HUES64 (cell line): ENCODE results near the gene KCNMB2.
"Not testable (repeated sequence)": the region's sequence is repeated elsewhere in the genome, so short reads cannot be mapped to it uniquely, and the experiment has no call there.

Source experiments
- H3K27ac ChIP-seq: 2 replicates; pipeline ENCODE4 v1.7.0; 2013; ENCODE audit warnings: low read depth, low read length, inconsistent platforms
- H3K27me3 ChIP-seq: 2 replicates; pipeline ENCODE4 v1.6.1; 2013; ENCODE audit warnings: mild to moderate bottlenecking, low read length; ENCODE audit not compliant: insufficient read depth
- H3K36me3 ChIP-seq: 2 replicates; pipeline ENCODE4 v1.6.1; 2013; ENCODE audit warnings: mild to moderate bottlenecking, low read length; ENCODE audit not compliant: insufficient read depth
- H3K4me1 ChIP-seq: 2 replicates; pipeline ENCODE4 v1.6.1; 2013; ENCODE audit warnings: mild to moderate bottlenecking, low read length, moderate library complexity; ENCODE audit not compliant: insufficient read depth
- H3K4me3 ChIP-seq: 2 replicates; pipeline ENCODE4 v1.5.1; 2013; ENCODE audit warnings: mild to moderate bottlenecking, low read length, moderate library complexity
- H3K9ac ChIP-seq: 2 replicates; pipeline ENCODE4 v1.6.1; 2013; ENCODE audit warnings: mild to moderate bottlenecking, low read depth, low read length
- H3K9me3 ChIP-seq: 2 replicates; pipeline ENCODE4 v1.6.1; 2013; ENCODE audit warnings: low read depth, low read length; ENCODE audit not compliant: insufficient read depth
- WGBS: fragments of 150-250, 120-280 bp; methylation state at CpG from one replicate; pipeline ENCODE4 v1.1.7; 2013; ENCODE audit warnings: missing lambda C conversion rate; 5-methylcytosine and 5-hydroxymethylcytosine counted together

KCNMB2 gene

DNA sequence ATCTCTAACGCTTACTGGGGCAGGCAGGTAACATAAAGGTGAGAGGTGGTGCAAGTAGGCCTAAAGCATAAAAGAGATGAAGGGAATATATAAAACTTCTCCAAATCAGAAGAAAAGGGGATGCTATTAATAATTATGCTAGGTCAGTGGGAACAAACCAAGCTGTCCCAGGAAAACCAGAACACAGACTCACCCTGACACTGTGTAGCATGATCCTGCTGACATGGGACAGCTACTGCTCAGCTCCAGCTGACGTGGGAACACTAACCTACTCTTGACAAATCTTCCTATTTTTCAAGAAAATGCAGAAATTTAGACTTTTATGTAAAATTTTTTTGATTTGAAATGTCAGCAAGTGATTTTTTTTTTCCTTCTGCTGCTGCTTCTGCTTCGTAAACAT lies 203.5 kb downstream of the KCNMB2 start:
- Histone ChIP-seq H3K9me3 (no peaks in the 10 kb centered on the region), H3K4me3 (no peak overlapping the region), H3K27ac (no peak overlapping the region), H3K4me1 (no peaks in the 10 kb centered on the region), H3K36me3 (no peaks in the 10 kb centered on the region), H3K9ac (no peak overlapping the region), H3K27me3 (no peaks in the 10 kb centered on the region)
- WGBS, result 87% methylated on average over 3 of the region's 3 CpGs

DNA sequence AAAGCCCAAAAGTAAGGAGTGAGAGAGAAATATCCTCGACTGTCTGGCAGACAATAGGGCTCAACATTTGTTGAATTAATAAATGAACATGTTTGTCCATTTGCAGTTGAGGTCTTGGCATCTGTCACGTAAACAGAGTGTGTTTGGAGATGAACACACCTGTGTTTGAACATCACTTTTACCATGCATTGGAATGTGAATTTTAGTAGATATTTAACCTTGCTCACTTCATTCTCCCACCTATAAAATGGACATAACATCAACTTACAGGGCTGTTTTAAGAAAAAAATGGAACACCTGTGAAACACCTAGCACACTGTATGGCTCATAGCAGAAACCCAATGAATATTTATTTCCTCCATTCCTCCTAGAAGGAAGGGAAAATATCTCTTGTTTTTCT lies 204.8 kb downstream of the KCNMB2 start:
- no peak overlapping the region for H3K27ac ChIP-seq
- H3K36me3 ChIP-seq, result no peaks in the 10 kb centered on the region
- no peaks in the 10 kb centered on the region for H3K9me3 ChIP-seq
- H3K27me3 ChIP-seq, result no peaks in the 10 kb centered on the region
- H3K4me3 ChIP-seq, result no peak overlapping the region
- 89% methylated on average over 2 of the region's 2 CpGs for WGBS
- H3K4me1 ChIP-seq, result no peaks in the 10 kb centered on the region
- no peak overlapping the region for H3K9ac ChIP-seq

DNA sequence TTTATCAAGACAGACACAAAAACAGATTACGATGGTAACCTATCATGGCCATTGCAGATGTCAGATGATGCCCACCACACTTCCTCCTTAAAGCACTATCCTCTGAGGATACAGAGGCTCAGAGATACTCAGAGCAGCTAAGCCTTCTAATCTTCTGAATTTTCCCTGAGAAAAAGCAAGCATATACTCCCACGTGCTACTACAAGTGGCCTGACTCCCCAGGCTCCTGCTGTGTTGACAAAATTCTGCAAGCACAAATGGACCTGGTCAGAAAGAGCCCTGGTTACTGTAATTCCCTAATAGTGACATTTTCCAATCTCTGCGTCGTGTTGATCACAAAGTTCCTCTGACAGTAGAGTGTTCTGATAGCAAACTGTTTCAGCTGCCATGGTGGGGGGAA lies 207.1 kb downstream of the KCNMB2 start:
- no peaks in the 10 kb centered on the region for H3K9me3 ChIP-seq
- H3K4me1 ChIP-seq, result no peaks in the 10 kb centered on the region
- H3K27me3 ChIP-seq, result no peaks in the 10 kb centered on the region
- H3K27ac ChIP-seq, result no peak overlapping the region
- H3K9ac ChIP-seq, result no peak overlapping the region
- WGBS, result 90% methylated on average over 4 of the region's 4 CpGs
- H3K4me3 ChIP-seq, result no peak overlapping the region
- H3K36me3 ChIP-seq, result no peaks in the 10 kb centered on the region

DNA sequence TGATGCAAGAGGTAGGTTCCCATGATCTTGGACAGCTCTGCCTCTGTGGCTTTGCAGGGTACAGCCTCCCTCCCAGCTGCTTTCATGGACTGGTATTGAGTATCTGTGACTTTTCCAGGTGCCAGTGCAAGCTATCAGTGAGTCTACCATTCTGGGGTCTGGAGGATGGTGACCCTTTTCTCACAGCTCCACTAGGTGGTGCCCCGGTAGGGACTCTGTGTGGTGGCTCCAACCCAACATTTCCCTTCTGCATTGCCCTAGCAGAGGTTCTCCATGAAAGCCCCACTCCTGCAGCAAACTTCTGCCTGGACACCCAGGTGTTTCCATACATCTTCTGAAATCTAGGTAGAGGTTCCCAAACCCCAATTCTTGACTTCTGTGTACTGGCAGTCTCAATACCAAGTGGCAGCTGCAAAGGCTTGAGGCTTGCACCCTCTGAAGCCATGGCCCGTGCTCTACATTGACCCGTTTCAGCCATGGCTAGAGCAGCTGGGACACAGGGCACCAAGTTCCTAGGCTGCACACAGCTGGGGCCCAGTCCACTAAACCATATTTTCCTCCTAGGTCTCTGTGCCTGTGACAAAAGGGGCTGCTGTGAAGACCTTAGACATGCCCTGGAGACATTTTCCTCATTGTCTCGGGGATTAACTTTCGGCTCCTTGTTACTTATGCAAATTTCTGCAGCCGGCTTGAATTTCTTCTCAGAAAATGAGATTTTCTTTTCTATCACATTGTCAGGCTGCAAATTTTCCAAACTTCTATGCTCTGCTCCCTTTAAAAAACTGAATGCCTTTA lies 209.8 kb downstream of the KCNMB2 start:
- not testable (repeated sequence) for H3K27me3 ChIP-seq, H3K4me1 ChIP-seq, H3K9ac ChIP-seq, H3K4me3 ChIP-seq, H3K9me3 ChIP-seq, H3K36me3 ChIP-seq, H3K27ac ChIP-seq
- 81% methylated on average over 6 of the region's 6 CpGs for WGBS

DNA sequence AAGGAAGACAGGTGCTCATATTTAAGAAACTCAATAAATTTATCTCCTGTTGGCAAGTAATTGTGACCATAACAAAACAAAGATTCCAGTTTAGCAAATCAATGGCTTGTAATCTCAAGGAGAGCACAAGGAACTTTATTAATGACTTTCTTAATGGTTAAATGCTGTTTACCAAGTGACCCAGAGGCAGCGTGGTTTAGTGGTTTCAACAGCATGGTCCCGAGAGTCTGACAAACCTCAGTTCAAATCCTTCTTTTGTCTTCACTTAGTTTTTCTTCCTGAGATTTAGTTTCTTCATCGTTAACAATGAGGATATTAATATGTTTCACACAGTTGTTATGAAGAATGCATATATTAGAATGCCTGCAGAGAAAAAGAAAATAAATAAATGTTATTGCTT lies 212.6 kb downstream of the KCNMB2 start:
- H3K9ac ChIP-seq, result no peak overlapping the region
- WGBS, result 97% methylated on average over 2 of the region's 3 CpGs
- H3K4me3 ChIP-seq, result no peak overlapping the region
- no peaks in the 10 kb centered on the region for H3K27me3 ChIP-seq
- H3K9me3 ChIP-seq, result no peaks in the 10 kb centered on the region
- no peak overlapping the region for H3K27ac ChIP-seq
- no peaks in the 10 kb centered on the region for H3K4me1 ChIP-seq
- no peaks in the 10 kb centered on the region for H3K36me3 ChIP-seq

DNA sequence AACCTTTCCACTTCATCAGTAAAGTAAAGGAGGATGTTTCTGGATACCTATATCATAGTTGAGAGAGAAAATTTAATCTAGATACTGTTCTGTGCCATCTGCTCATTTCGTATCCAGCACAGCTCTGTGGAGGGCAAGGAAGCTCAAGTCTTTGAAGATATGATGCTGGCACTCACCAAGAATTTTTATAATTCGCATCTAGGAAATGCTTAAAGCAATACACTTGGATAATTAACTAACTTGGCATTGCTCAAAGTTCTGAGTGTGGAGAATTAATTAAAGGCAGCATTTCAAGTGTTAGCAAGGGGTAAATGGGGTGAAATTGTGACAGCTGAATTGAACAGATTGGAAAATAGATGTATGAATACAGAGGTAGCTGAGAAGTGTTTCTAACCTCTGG lies 213.2 kb downstream of the KCNMB2 start:
- no peaks in the 10 kb centered on the region for H3K4me1 ChIP-seq
- H3K27ac ChIP-seq, result no peak overlapping the region
- H3K9ac ChIP-seq, result no peak overlapping the region
- WGBS, result 98% methylated on average over 2 of the region's 2 CpGs
- H3K4me3 ChIP-seq, result no peak overlapping the region
- H3K9me3 ChIP-seq, result no peaks in the 10 kb centered on the region
- no peaks in the 10 kb centered on the region for H3K36me3 ChIP-seq
- no peaks in the 10 kb centered on the region for H3K27me3 ChIP-seq

DNA sequence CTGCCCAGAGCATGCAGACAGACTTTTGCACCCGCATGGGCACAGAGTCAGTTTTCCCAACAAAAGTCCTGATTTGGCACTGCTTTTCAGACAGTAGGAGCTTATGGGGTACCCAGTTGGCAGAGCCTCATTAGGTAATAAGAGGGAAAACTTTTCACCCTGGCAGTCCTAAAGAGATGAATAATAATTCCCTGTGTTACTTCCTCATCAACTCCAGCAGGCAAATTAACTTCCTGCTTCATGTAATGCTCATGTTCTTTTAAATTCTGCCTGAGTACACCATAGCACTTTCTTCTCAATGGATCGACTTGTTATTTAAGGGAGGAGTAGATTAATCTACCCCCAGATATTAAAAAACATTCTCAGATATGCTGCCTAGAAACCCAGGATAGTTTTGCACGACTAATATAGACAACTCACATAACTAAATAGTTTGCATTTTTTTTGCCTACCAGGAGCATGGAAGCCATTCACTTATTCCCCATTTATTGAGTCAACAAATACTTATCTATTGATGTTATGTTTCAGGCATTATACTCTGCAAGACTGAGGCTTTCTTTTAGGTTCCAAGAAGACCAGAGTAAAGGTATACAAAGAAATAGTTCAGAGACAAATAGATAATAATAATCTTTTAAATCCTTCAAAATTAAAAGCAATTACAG lies 214.5 kb downstream of the KCNMB2 start:
- Histone ChIP-seq H3K4me1 (no peaks in the 10 kb centered on the region), H3K36me3 (no peaks in the 10 kb centered on the region), H3K27me3 (no peaks in the 10 kb centered on the region), H3K4me3 (no peak overlapping the region), H3K9ac (no peak overlapping the region), H3K9me3 (no peaks in the 10 kb centered on the region), H3K27ac (no peak overlapping the region)
- WGBS, result 98% methylated on average over 3 of the region's 3 CpGs

DNA sequence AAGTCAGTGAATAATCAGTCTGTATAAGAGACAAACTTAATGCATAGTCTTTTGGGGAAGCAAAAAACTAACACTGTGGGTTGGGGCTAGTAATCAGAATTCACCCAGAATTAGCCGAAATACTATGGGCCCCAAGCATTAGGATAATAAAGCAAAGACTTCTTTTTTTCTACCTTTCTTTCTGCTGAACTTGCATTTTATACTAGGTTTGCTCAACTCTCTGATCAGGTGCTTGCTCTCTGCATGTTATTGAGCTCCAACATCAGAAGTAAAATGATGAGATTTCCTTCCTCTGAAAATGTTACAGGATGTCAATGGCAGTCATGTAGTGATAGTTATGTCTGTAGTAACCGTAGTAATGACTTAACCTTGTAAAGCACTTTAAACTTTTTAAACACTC lies 216.6 kb downstream of the KCNMB2 start:
- H3K36me3 ChIP-seq, result no peaks in the 10 kb centered on the region
- no peaks in the 10 kb centered on the region for H3K4me1 ChIP-seq
- no peaks in the 10 kb centered on the region for H3K9me3 ChIP-seq
- H3K27ac ChIP-seq, result no peak overlapping the region
- H3K9ac ChIP-seq, result no peak overlapping the region
- no peaks in the 10 kb centered on the region for H3K27me3 ChIP-seq
- H3K4me3 ChIP-seq, result no peak overlapping the region
- WGBS, result 100% methylated on average over 2 of the region's 2 CpGs

DNA sequence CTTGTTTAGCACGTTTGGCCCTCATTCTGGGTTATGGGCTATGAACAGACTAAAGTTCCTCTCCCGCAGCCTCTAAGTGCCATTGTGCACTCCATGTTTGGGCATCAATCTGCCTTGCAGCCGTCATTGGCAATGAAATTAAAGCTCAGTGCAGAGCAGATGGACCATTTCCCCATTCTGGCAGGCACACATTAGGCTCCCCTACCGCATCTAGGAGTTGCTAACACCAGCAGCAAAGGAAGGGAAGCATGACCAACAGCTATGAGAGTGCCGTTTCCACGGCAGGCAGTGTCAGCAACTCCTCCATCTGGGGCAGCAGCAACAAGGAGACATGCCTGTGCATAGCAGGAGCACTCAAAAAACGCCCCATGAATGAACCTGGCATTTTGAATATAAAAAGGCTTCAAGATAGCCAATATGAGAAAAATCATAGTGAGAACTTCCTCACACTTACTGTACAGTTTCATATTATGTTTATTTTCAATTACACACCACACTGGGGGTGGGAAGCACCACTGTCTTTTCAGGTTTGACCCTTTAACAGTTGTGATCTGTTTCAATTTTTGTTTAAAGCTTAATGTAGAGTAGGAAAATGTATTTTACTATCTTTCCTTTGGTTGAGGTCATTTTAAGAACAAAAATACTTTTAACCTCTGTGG lies 218.7 kb downstream of the KCNMB2 start:
- WGBS, result 95% methylated on average over 7 of the region's 7 CpGs

DNA sequence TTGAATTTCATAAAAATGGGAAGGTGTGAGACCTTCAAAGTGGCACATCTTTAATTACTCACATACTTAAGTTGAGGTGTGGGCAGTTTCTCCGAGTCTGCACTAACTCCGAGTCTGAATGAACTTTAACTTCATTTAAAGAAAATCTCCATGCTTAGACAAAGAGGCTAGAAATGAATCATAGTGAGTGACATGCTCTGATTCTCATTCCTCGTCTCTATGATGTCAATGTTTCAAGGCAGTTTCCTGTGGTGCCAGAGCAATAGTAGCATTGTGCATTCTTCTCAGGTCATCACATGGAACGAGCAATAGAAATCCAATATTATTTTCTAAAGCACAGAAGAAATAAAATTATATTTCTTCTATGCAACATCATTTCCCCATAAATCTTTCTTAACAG lies 224.8 kb downstream of the KCNMB2 start:
- no peak overlapping the region for H3K9ac ChIP-seq
- H3K4me3 ChIP-seq, result no peak overlapping the region
- H3K36me3 ChIP-seq, result no peaks in the 10 kb centered on the region
- 98% methylated on average over 4 of the region's 4 CpGs for WGBS
- H3K4me1 ChIP-seq, result no peaks in the 10 kb centered on the region
- H3K27ac ChIP-seq, result no peak overlapping the region
- H3K27me3 ChIP-seq, result no peaks in the 10 kb centered on the region
- H3K9me3 ChIP-seq, result no peaks in the 10 kb centered on the region

More for the DNA sequence above, 218.7 kb downstream of the KCNMB2 start:
- H3K9ac ChIP-seq, result no peak overlapping the region
- H3K9me3 ChIP-seq, result no peaks in the 10 kb centered on the region
- no peaks in the 10 kb centered on the region for H3K27me3 ChIP-seq
- H3K4me1 ChIP-seq, result no peaks in the 10 kb centered on the region
- H3K4me3 ChIP-seq, result no peak overlapping the region
- H3K36me3 ChIP-seq, result no peaks in the 10 kb centered on the region
- H3K27ac ChIP-seq, result no peak overlapping the region

DNA sequence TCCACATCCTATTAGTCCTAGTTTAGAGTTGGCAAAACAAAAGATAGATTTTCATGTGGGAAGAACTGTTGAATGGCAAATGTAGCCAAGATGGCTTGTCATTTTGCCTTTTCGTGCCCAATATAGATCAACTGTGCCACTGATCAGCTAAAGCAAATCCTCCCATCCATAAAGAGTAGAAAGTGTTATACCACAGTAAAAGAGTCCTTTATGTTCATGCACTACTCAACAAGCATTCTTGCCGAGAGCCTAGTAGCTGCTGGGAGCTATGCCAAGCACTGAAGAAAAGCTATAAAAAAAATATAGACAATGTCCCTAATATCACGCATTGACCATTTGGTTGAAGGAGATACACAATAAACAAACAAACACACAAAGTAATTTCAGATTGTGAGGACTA lies 225.2 kb downstream of the KCNMB2 start:
- no peaks in the 10 kb centered on the region for H3K36me3 ChIP-seq
- H3K4me3 ChIP-seq, result no peak overlapping the region
- H3K9me3 ChIP-seq, result no peaks in the 10 kb centered on the region
- no peaks in the 10 kb centered on the region for H3K27me3 ChIP-seq
- no peak overlapping the region for H3K9ac ChIP-seq
- 89% methylated on average over 2 of the region's 3 CpGs for WGBS
- no peak overlapping the region for H3K27ac ChIP-seq
- H3K4me1 ChIP-seq, result no peaks in the 10 kb centered on the region
